DMS79 (cell line): ENCODE measurements around the gene SNRPA1.
"Not testable (repeated sequence)": the region's sequence is repeated elsewhere in the genome, so short reads cannot be mapped to it uniquely, and the experiment has no call there.

Experiments
- DNase-seq: peaks from one replicate; lab custom pipeline; 2025; lab: John Stamatoyannopoulos, UW

Gene SNRPA1

GRCh38 chr15:101295607-101296161 lies 636 bp upstream of the SNRPA1 start:
- DNase-seq: no peak

GRCh38 chr15:101293122-101293521 lies 1.9 kb downstream of the SNRPA1 start:
- DNase-seq: no peak

- DNase-seq: no peak
These were observed 6.0 kb downstream of the SNRPA1 start for GRCh38 chr15:101288905-101289513.

GRCh38 chr15:101287342-101287741 lies 7.7 kb downstream of the SNRPA1 start:
- not testable (repeated sequence) for DNase-seq

- no peak for DNase-seq
These were observed 8.5 kb downstream of the SNRPA1 start for GRCh38 chr15:101286471-101287114.

- no peak for DNase-seq
These were observed 11.1 kb downstream of the SNRPA1 start for GRCh38 chr15:101283931-101284330.

GRCh38 chr15:101280007-101280406 lies 15.0 kb downstream of the SNRPA1 start:
- DNase-seq: no peak

- DNase-seq: no peak
These were observed 17.0 kb downstream of the SNRPA1 start for GRCh38 chr15:101277943-101278564.

GRCh38 chr15:101277038-101277822 lies 17.8 kb downstream of the SNRPA1 start, which contains the start of gene SELENOS:
Gene SELENOS (minus strand): TSS chr15:101277485. CDS start chr15:101277417, 68 bp downstream.
- no peak for DNase-seq

GRCh38 chr15:101276501-101277037 lies 18.5 kb downstream of the SNRPA1 start:
- DNase-seq: no peak

- DNase-seq: no peak
These were observed 20.0 kb downstream of the SNRPA1 start for GRCh38 chr15:101275018-101275417.

GRCh38 chr15:101273534-101273933 lies 21.5 kb downstream of the SNRPA1 start:
- DNase-seq: no peak

- no peak for DNase-seq
These were observed 22.5 kb downstream of the SNRPA1 start for GRCh38 chr15:101272584-101272983.

- no peak for DNase-seq
These were observed 25.4 kb downstream of the SNRPA1 start for GRCh38 chr15:101269479-101270223.

- DNase-seq: no peak
These were observed 27.5 kb downstream of the SNRPA1 start for GRCh38 chr15:101267320-101268104.

GRCh38 chr15:101266787-101267186 lies 28.3 kb downstream of the SNRPA1 start:
- no peak for DNase-seq

GRCh38 chr15:101266034-101266433 lies 29.0 kb downstream of the SNRPA1 start:
- no peak for DNase-seq

GRCh38 chr15:101264911-101265641 lies 30.0 kb downstream of the SNRPA1 start:
- no peak for DNase-seq

GRCh38 chr15:101264011-101264410 lies 31.0 kb downstream of the SNRPA1 start:
- no peak for DNase-seq

GRCh38 chr15:101262551-101262950 lies 32.5 kb downstream of the SNRPA1 start:
- DNase-seq: no peak
